Measurements from ENCODE around the gene TICAM1. TPM values are rescaled to one million over a fixed set of nuclear protein-coding genes. Genes with fewer than 3 reads are reported as not detected.

TICAM1 gene
- total and polyA plus RNA-seq, 2 of the 13 experiments (the other 11 are each of a cell fraction or from before 2014, with no cell fraction given): 0.33 to 0.95 TPM

- TF ChIP-seq ZNF142 (CRISPR knock-in tag; IDR thresholded peaks at IDR 0.05) (no peak), ZNF451 (CRISPR knock-in tag; IDR thresholded peaks at IDR 0.05) (0 out of 2 replicates have a peak, but pooled peaks have one; percentile 16), ZNF101 (CRISPR knock-in tag; IDR thresholded peaks at IDR 0.05; ENCODE audit: borderline replicate concordance, low read depth) (no peak), CENPBD1 (CRISPR knock-in tag; IDR thresholded peaks at IDR 0.05; ENCODE audit: borderline replicate concordance, low read depth) (no peak), TCF7 (IDR thresholded peaks at IDR 0.05; ENCODE audit: low read depth) (no peak), ZIK1 (CRISPR knock-in tag; IDR thresholded peaks at IDR 0.05; ENCODE audit: borderline replicate concordance, low read depth) (no peak), ZNF282 (IDR thresholded peaks at IDR 0.05; ENCODE audit: partially characterized antibody) (no peak), PLRG1 (conservative IDR thresholded peaks at IDR 0.05) (no peak), ZNF503 (CRISPR knock-in tag; IDR thresholded peaks at IDR 0.05) (no peak), ZNF160 (CRISPR knock-in tag; IDR thresholded peaks at IDR 0.05) (no peak), KDM6A (CRISPR knock-in tag; IDR thresholded peaks at IDR 0.05; ENCODE audit: low read depth) (no peak), POLR2G (IDR thresholded peaks at IDR 0.05; ENCODE audit: low read depth, low read length) (peak; percentile 91), ZNF83 (CRISPR knock-in tag; IDR thresholded peaks at IDR 0.05; ENCODE audit: borderline replicate concordance) (no peak), PITX1 (CRISPR knock-in tag; IDR thresholded peaks at IDR 0.05) (peak; percentile 75), ZNF24 (IDR thresholded peaks at IDR 0.05) (no peak), IKZF5 (CRISPR knock-in tag; IDR thresholded peaks at IDR 0.05) (no peak), EZH2 (conservative IDR thresholded peaks at IDR 0.05; ENCODE audit: low read depth, low read length) (no peak), ATM (IDR thresholded peaks at IDR 0.05; ENCODE audit: borderline replicate concordance) (no peak), TCF7L2 (IDR thresholded peaks at IDR 0.05; ENCODE audit: low read depth, low read length) (no peak), ZNF747 (CRISPR knock-in tag; IDR thresholded peaks at IDR 0.05; ENCODE audit: borderline replicate concordance) (no peak), REXO4 (CRISPR knock-in tag; IDR thresholded peaks at IDR 0.05; ENCODE audit: borderline replicate concordance) (no peak), POGZ (CRISPR knock-in tag; IDR thresholded peaks at IDR 0.05) (peak; percentile 46)
Observed at GRCh38 chr19:4791183-4792018, 40.1 kb downstream of the TICAM1 start, which contains the start of gene FEM1A (continued).

Measured in HepG2 (cell line).